HG02798 (cell line): ENCODE results near the gene LONP1.
A peak's percentile ranks its signal among the peaks of the same experiment; 100 is the strongest.
"Not testable (repeated sequence)": the region's sequence is repeated elsewhere in the genome, so short reads cannot be mapped to it uniquely, and the experiment has no call there.

Experiments used
- ATAC-seq: cut with Tn5 transposase; IDR thresholded peaks from one replicate; pipeline ENCODE4 v1.9.1; 2021; ENCODE audit warnings: mild to moderate bottlenecking; ENCODE audit not compliant: unreplicated experiment, poor library complexity

LONP1 gene

DNA sequence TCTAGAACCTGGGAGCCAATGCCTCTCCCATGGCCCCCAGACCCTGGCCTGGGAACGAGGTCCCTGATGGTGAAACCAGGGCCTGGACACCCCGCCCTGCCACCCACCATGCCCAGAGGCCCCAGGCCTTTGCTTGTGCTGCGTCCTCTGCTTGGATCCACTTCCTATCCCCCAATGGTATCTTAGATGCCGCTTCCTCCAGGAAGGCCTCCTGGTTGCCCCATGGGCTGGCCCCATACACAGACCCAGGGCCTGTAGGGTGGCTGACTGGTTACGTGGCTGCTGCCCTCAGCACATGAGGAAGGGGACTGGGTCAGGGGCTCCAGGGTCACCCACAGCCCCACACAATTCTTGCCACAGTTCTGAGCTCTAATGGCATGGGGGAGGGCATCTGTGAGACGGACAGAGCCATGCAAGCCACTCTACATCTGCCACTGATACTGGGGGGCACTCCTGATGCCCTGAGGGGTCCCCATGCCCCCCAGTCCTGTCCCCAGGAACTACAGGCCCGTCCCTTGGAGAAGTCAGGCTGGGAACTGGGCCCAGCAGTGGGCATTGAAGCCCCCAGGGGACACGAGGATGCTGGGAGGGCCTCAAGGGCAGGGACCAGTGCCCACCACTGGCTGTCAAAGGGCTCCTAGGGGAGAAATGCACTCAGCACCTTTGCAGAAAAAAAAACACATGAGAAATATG, 24.8 kb downstream of the LONP1 start:
- no peak for ATAC-seq

DNA sequence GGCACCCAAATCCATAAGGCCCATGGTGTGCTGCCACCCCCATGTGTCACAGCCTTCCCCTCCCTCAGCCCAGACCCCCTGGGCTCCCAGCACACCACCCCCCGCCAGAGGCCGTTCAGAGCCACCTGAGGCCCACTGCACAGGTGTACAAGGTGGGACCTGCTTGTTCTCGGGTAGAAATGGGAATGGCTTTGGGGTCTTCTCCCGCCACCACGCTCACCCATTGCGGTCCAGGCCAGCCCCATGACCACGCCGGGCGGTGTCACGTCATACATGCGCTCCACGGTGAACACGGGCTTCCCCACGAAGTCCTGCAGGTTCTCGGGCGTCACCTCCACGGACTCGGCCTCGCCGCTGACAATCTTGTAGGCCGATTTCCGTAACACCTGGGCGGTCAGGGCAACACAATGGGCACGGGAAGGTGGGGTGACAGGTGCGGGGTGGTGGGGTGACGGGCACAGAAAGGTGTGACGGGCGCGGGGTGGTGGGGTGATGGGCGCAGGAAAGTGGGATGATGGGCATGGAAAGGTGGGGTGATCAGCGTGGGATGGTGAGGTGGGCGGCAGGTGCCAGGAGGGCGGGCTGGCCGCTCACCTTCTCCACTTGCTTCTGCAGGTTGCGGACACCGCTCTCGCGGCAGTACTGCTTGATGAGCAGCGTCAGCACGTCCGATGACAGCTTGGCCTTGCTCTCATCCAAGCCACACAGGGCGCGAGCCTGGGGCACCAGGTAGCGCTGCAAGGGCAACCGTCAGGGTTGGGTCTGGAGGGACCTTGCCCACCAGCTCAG, 25.6 kb downstream of the LONP1 start:
- no peak for ATAC-seq

DNA sequence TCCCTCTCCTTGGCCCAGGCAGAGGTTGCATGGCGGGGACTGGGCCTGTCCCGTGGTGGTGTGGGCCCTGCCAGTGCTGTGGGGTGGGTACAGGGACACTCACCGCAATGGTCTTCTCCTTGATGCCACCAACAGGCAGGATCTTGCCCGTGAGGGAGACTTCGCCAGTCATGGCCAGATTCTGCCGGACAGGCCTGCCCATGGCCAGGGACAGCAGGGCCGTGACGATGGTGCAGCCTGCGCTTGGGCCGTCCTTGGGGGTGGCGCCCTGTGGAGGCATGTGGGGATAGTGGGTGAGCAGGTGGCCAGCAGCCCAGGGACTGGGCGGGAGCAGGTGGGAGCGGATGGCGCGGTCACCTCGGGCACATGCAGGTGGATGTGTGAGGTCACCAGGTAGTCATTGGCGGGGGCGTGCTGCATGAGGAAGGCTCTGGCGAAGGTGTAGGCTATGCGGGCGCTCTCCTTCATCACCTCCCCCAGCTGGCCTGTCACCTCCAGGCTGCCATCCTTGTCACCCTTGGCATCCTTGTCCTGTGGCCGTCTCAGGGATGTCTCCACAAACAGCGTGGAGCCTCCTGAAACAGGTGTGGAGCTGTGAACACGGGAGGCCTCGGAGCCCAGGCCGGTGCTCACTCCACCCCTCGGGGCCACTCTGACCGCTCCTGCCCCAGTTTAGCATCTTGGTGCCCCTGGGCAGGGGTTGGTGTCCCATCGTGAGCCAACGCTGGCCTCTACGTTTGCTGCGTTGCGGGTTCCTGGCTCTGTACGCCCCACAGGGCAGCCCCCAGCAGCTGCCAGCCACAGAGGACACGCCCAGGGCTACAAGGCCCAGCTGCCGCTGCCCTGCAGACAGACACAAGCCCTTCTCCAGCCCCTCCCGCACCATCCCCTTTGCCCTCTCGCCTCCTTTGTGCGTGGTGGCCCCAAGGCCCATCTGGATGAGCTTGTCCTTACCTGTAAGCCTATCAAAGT, 26.5 kb downstream of the LONP1 start:
- no peak for ATAC-seq

DNA sequence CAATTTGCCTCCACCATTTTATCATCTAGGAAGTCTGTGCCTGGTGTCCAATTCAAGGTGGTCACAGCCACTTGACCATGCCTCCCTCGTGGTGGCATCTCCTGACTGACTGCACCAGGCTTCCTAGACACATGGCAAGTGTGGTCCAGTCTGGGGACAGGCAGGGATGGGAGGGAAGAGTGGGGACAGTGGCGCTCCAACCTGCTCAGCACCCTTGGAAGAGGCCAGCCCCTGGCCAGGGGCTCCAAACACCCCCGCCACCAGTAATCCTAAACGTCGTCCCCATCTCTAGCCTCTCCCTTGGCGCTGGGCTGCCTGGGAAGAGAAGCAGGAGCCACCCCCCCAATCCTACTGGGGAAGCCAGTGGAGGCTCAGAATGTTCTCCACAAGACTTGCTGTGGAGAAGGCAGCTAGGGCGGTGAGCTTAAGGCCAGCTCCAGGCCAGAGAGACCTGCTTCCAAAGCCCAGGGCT, 27.2 kb downstream of the LONP1 start:
- no peak for ATAC-seq

DNA sequence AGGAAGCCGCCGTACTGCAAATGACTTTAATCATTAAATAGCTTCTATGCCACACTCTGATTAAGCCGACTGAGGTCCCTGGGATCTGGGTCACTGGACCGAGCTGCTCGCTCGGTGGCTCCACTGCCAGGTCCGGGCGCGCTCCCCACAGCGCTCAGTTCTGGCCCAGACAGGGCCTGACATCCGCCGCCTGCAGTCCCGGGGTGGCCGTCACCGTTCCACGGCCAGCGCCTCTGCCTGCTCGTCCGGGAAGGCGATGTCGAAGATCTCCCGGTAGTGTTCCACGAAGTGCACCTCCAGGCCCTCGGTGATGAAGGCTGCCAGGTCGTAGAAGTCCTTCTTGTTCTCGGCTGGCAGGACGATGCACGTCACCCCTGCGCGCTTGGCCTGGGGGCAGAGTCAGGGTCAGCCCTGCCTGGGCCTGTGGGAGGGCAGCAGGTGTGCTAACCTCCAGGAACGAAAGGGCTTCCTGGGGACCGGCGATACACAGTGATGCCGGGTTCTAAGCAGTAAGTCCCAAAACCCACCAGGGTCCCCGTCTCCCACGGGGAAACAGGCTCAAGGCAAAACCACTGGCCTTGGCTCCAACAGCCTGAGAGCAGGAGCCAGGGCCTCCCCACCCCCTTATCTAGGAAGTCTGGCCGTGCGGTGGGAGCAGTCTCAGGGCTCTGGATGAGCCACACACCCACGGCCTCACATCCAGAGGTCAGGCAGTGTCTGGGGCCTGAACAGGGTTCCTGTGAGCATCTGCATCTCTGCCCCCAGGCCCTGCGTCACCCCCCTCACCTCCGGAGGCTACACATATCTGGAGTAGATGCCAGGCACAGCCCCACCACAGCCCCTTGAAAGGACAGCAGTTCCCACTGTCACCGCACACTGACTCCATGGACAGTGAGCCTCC, 27.9 kb downstream of the LONP1 start:
- no peak for ATAC-seq

DNA sequence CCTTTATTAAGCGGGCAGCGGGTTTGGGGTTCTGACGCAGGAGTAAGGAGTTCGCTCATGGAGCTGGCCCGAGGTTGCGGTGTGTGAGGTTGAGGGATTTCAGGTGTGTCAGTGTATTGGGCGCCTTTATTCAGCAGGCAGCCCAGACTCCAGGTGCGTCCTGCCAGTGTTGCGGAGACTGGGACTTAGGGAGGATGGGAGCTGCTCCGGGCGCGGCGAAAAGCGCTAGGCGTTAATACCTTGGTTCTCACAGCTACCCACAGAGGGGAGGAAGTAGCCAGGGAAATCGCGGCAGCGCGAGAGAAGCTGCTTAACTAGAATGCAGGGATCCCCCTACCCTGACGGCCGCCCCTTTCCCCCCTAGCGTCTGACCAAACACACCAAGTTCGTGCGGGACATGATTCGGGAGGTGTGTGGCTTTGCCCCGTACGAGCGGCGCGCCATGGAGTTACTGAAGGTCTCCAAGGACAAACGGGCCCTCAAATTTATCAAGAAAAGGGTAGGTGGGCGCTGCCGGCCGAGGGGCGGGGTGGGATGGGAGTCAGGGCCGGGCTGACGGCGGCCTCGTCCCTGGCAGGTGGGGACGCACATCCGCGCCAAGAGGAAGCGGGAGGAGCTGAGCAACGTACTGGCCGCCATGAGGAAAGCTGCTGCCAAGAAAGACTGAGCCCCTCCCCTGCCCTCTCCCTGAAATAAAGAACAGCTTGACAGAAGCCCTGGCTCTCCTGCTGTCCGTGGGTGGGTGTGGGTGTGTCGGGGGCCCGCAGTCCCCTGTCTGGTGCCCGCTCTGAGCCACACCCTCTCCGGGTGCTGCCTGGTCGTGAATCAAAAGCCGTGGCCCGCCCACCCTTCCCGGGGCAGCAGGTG, 28.8 kb downstream of the LONP1 start:
- no peak for ATAC-seq

DNA sequence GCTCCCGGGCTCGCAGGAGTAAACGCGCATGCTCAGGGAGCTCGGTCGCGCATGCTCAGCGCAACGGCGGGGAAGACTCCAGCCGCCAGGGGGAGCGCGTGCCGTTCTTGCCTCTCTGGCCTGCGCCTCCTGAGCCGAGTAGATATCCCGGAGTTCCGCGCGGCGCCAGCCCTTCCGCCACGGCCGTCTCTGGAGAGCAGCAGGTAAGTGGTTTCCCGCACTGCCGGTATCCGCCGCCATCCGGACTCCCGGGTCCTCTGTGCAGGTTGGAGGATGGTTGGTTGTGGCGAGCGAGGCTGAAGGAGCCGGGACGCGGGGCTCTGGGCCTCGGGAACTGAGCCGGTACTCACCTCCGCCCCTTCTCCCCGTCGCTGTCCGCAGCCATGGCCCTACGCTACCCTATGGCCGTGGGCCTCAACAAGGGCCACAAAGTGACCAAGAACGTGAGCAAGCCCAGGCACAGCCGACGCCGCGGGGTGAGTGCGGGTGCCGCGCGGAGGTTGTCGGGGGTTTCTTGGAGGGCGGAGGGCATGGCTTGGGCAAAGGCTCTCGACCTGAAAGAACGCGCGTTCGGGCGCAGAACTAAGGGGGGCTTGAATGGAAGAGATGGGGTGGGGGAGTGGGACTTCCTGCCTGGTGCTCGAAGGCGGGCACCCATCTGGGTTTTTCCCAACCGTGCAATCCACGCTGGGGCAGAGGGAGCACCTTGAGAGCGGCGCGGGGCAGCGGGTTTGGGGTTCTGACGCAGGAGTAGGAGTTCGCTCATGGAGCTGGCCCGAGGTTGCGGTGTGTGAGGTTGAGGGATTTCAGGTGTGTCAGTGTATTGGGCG, 29.6 kb downstream of the LONP1 start, which contains the start of gene RPL36:
Gene RPL36 (plus strand): TSS at position 171 of the 830 bp plus-strand sequence. CDS start 213 bp downstream, at position 384.
- ATAC-seq, result peak; percentile 64

DNA sequence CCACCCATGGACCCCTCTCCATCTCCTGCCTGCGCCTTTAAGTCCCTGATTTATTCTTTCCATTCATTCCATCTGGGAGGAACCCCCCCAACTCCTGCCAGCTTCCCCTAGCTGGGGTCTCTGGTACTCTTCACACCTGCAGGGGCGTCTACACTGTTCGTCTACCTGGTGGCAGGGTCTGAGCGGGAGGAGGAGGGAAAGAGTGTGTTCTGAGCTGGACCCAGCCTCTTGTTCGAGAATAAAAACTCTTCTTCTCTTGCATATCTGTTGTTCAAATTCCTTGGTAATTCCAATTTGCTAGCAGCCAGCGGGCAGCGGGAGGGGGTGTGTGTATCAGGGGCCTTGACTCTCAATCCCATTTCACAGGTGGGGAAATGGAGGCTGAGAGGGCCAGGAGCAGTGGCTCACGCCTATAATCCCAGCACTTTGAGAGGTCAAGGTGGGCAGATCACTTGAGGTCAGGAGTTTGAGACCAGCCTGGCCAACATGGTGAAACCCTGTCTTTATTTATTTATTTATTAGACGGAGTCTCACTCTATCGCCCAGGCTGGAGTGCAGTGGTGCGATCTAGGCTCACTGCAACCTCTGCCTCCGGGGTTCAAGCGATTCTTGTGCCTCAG, 31.6 kb downstream of the LONP1 start:
- not testable (repeated sequence) for ATAC-seq

DNA sequence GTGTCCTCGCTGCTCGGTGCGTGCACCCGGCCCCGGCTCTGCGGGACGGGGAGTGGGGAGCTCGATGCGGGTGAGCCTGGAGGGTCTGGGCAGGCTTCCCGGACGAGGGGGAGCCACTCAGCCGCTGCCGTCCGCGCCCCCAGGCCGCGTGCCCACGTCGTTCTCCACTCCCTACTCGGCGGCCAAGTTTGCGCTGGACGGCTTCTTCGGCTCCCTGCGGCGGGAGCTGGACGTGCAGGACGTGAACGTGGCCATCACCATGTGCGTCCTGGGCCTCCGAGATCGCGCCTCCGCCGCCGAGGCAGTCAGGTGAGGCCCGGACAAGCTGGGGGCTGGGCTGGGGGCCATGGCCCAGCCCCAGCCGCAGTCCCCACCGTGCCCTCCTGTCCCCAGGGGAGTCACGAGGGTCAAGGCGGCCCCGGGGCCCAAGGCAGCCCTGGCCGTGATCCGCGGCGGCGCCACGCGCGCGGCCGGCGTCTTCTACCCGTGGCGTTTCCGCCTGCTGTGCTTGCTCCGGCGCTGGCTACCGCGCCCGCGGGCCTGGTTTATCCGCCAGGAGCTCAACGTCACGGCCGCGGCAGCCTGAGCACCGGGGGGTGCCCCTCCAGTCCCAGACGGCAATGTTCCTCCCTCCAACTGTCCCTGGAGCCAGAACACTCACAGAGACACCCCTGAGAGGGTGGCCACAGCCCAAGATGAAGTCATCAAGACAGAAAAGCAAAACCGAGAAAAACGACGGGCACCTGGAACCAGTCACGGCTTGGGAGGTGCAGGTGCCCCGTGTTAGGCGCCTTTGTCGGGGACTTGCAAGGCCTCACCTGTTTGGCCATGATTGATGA, 32.4 kb downstream of the LONP1 start:
- no peak for ATAC-seq

DNA sequence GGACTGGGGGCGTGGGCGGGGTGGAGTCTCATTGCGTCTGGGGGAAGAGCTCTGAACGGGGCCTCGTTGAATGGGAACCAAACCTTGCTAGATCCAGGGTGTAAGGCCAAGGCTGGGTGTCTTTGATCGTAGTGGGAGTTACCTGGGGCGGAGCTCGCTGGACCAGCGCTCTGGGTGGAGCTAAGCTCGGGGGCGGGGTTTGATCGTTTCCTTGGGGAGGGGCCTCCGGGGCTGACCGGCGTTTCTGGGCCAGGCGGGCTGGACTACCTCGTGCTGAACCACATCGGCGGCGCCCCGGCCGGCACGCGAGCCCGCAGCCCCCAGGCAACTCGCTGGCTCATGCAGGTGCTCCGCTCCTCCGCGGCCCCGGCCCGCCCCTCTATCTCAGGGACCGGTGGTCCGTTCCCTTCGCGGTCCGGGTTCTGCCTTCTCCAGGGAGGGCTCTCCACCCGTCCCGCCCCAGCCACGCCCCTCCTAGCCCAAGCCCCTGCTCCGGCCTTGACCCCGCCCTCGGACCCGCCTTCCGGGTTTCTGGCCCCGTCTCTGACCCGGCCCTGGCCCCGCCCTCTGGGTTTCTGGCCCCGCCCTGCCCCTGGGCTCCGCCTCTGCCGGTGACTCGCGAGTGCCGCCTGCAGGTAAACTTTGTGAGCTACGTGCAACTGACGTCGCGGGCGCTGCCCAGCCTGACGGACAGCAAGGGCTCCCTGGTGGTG, 33.1 kb downstream of the LONP1 start:
- peak; percentile 59 for ATAC-seq

DNA sequence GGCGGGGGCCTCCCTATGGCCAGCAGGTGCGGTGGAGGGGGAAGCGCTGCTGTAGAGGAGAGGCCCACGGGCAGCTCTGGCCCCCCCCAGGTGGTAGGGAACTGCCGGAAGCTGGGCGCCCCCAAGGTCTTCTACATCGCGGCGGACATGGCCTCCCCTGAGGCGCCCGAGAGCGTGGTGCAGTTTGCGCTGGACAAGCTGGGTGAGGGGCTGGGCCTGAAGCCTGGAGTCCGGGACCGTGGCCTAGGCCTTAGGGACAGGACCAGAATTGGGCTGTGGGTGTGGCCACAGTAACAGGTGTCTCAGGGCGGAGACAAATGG, 33.7 kb downstream of the LONP1 start:
- no peak for ATAC-seq

DNA sequence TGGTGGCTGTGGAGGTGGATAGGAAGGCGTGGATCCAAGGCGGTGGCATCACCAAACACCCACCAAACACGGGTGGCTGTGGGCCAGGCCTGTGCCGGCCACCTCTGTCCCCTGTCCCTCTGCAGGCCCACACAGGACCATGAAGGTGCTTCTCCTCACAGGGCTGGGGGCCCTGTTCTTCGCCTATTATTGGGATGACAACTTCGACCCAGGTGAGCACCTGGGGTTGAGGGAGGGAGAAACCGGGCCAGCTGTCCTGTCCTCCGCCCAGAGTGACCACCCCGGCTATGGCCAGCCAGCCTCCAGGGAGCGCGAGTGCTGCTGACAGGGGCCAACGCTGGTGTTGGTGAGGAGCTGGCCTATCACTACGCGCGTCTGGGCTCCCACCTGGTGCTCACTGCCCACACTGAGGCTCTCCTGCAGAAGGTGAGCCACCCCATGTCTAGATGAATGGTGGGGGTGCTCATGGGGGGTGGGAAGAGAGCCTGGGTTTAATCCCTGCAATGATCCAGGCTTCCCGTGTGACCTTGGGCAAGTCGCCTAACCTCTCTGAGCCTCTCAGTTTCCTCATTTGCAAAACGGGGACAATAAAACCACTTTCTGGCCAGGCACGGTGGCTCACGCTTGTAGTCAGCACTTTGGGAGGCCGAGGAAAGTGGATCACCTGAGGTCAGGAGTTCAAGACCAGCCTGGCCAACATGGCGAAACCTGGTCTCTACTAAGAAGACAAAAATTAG, 35.1 kb downstream of the LONP1 start:
- no peak for ATAC-seq

DNA sequence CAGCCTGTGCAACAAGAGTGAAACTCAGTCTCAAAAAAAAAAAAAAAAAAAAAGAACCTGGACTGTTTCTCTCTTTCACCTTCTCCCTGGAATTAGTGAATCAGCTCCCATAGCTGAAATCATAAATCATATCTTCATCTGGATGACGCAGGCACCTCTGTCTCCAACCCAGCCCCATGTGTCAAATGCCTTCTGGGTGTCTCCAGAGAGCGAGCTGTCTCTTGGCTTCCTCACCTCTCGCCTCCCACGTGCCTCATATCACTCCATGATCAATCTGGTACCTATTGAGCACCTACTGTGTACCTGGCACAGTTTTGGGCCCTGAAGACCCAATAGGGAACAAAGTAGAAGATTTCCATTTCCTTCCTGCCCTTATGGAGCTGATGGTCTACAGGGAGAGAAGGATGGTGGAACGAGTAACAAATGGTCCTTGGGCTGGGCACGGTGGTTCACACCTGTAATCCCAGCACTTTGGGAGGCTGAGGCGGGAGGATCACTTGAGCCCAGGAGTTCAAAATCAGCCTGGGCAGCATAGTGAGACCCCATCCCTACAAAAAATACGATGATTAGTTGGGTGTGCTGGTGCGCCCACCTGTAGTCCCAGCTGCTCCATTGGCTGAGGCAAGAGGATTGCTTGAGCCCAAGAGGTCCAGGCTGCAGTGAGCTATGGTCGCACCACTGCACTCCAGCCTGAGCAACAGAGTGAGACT, 36.6 kb downstream of the LONP1 start:
- no peak for ATAC-seq

DNA sequence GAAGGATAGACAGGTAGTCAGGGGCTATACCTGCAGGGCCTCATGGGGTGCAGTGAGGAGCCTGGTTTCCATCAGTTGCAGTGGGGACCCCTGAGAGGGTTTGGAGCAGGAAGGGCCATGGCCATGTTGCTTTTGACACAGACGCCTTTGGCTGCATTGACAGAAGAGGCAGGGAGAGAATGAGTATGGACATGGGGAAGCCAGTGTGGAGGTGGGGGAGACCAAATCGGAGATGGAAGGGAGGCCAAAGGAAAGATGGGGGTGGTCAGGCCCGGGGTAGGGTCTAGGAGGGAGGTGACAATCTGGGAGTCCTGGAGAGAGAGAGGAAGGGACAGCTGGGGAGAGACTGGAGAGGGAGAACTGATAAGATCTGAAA, 37.9 kb downstream of the LONP1 start:
- no peak for ATAC-seq
